Natural killer cell (primary cell): ENCODE measurements around the gene COL25A1. TPM values are rescaled to one million over a fixed set of nuclear protein-coding genes. Genes with fewer than 3 reads are reported as not detected.

Source experiments
- ATAC-seq, 3 donors: fragments of 150-1000 bp in 2 of 3; fragments of 200-7000 bp in 1 of 3; cut with Tn5 transposase; 1 replicate in 1 of 3; 2 replicates in 2 of 3; pipeline ENCODE4 v1.10.0; 2021; ENCODE audit warnings: mild to moderate bottlenecking in 2 of 3, moderate library complexity in 2 of 3
- DNase-seq, 2 donors: peaks; one replicate each; pipeline versions ENCODE4 v3.0.0 to v3.0.0-alpha.2; 2013 to 2021; ENCODE audit warnings: mixed read lengths in 1 of 2
- H3K27ac ChIP-seq: one replicate; pipeline ENCODE4 v1.5.1; 2013; ENCODE audit warnings: mild to moderate bottlenecking, low read length
- H3K27me3 ChIP-seq: one replicate; pipeline ENCODE4 v1.6.1; 2013; ENCODE audit warnings: low read length; ENCODE audit not compliant: control insufficient read depth, insufficient read depth
- H3K36me3 ChIP-seq: one replicate; pipeline ENCODE4 v1.6.1; 2013; ENCODE audit warnings: low read length; ENCODE audit not compliant: control insufficient read depth, insufficient read depth
- H3K4me1 ChIP-seq: one replicate; pipeline ENCODE4 v1.6.1; 2013; ENCODE audit warnings: low read length; ENCODE audit not compliant: control insufficient read depth, insufficient read depth
- H3K4me3 ChIP-seq: one replicate; pipeline ENCODE4 v1.5.1; 2013; ENCODE audit warnings: low read length
- H3K9me3 ChIP-seq: one replicate; pipeline ENCODE4 v1.6.1; 2013; ENCODE audit warnings: low read length; ENCODE audit not compliant: control insufficient read depth, insufficient read depth
- H3K27ac Mint-ChIP-seq, 2 donors: one replicate each; pipeline ENCODE4 v1.8.0; 2022; ENCODE audit warnings: mild to moderate bottlenecking in 2 of 2, mixed read lengths in 2 of 2, moderate library complexity in 1 of 2
- H3K27me3 Mint-ChIP-seq, 2 donors: one replicate each; pipeline ENCODE4 v1.8.0; 2022; ENCODE audit warnings: low read depth in 2 of 2, mixed read lengths in 2 of 2
- H3K36me3 Mint-ChIP-seq: one replicate; pipeline ENCODE4 v1.8.0; 2022; ENCODE audit warnings: mixed read lengths
- H3K4me1 Mint-ChIP-seq, 2 donors: one replicate each; pipeline ENCODE4 v1.8.0; 2022; ENCODE audit warnings: mixed read lengths in 2 of 2
- H3K4me3 Mint-ChIP-seq: one replicate; pipeline ENCODE4 v1.8.0; 2022; ENCODE audit warnings: mild to moderate bottlenecking, moderate library complexity, mixed read lengths
- H3K9me3 Mint-ChIP-seq, 2 donors: one replicate each; pipeline ENCODE4 v1.8.0; 2022; ENCODE audit warnings: mixed read lengths in 2 of 2
- WGBS: methylation state at CpG from one replicate; pipeline ENCODE4 v1.1.7; 2013; ENCODE audit warnings: missing lambda C conversion rate; ENCODE audit not compliant: insufficient coverage; 5-methylcytosine and 5-hydroxymethylcytosine counted together
- intact Hi-C: fragments of 100-400 bp; cut with micrococcal nuclease; formaldehyde crosslinking; loops from one replicate; pipeline ENCODE4 v1.14.2; 2022
- total RNA-seq, 4 donors: library from RNA; stranded (reverse); fragments of 120-200 nt in 1 of 4; gene quantifications; one replicate each; pipeline versions ENCODE4 v1.2.3 to v1.2.4, GENCODE V29; 2013 to 2022
- TF ChIP-seq, protein P1 (sequence below): fragments of 200-600 bp; IDR thresholded peaks from one replicate; pipeline ENCODE4 v1.8.0; 2022; ENCODE audit warnings: antibody characterized with exemption

The COL25A1 gene
- total RNA-seq, 3 donors from 2014 or later (not counting 1 experiment from before 2014, with no cell fraction given), result 0.08 TPM; not detected in 2

DNA sequence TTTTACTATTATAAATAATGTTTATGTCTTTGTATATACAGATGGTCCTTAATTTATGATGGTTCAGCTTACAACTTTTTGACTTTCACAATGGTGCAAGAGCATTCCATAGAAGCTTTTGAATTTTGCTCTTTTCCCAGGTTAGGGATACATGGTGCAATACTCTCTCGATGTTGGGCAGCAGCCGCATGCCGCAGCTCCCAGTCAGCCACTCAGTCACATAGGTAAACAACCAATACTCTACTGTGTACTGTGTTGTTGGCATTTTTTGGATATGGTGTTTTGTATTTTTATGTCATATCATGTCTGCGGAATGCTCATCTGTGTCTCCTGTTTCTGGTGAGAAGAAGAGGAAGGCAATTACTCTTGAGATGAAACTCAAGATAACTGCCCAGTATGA lies 281.6 kb downstream of the COL25A1 start:
- Histone ChIP-seq H3K9me3 (peaks cover 10% of the 10 kb centered on the region), H3K27me3 (no peaks in the 10 kb centered on the region), H3K27ac (no peak overlapping the region), H3K4me1 (no peaks in the 10 kb centered on the region), H3K36me3 (no peaks in the 10 kb centered on the region), H3K4me3 (no peak overlapping the region)
- TF ChIP-seq, protein P1, sequence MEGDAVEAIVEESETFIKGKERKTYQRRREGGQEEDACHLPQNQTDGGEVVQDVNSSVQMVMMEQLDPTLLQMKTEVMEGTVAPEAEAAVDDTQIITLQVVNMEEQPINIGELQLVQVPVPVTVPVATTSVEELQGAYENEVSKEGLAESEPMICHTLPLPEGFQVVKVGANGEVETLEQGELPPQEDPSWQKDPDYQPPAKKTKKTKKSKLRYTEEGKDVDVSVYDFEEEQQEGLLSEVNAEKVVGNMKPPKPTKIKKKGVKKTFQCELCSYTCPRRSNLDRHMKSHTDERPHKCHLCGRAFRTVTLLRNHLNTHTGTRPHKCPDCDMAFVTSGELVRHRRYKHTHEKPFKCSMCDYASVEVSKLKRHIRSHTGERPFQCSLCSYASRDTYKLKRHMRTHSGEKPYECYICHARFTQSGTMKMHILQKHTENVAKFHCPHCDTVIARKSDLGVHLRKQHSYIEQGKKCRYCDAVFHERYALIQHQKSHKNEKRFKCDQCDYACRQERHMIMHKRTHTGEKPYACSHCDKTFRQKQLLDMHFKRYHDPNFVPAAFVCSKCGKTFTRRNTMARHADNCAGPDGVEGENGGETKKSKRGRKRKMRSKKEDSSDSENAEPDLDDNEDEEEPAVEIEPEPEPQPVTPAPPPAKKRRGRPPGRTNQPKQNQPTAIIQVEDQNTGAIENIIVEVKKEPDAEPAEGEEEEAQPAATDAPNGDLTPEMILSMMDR, result no peak
- no peak overlapping the region for H3K27ac Mint-ChIP-seq
- DNase-seq, result no peak
- H3K36me3 Mint-ChIP-seq, result no peaks in the 10 kb centered on the region
- H3K9me3 Mint-ChIP-seq, result peaks cover 8 to 11% of the 10 kb centered on the region in 2 donors
- H3K4me1 Mint-ChIP-seq, result no peaks in the 10 kb centered on the region
- WGBS, result 97% methylated on average over 2 of the region's 4 CpGs
- no peak overlapping the region for H3K4me3 Mint-ChIP-seq
- intact Hi-C loops, result no loop called here
- ATAC-seq, result no peak
- no peaks in the 10 kb centered on the region for H3K27me3 Mint-ChIP-seq

DNA sequence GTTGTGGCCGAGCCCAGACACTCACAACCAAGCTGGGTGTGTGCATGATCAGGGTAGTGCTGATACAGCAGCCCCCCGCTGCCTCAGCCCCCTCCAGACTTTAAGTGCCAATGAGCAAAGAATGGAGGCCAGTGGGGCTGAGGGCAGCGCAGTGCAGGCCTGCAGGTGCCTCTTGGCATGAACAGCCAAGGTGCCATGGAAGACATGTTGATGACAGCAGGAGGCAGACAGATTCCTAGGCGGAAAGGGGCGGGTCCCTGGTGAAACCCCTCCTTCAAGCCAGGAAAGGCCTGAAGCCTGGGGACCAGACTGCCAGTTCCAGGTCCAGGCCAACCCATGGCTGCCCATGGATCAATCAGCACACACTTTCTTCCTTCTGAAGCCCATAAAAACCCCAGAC lies 286.3 kb downstream of the COL25A1 start:
- Histone ChIP-seq H3K36me3 (no peaks in the 10 kb centered on the region), H3K27me3 (no peaks in the 10 kb centered on the region), H3K4me3 (no peak overlapping the region), H3K4me1 (no peaks in the 10 kb centered on the region), H3K27ac (no peak overlapping the region), H3K9me3 (peaks cover 4% of the 10 kb centered on the region)
- H3K27me3 Mint-ChIP-seq, result no peaks in the 10 kb centered on the region
- H3K36me3 Mint-ChIP-seq, result no peaks in the 10 kb centered on the region
- H3K9me3 Mint-ChIP-seq, result peaks cover 2 to 5% of the 10 kb centered on the region in 2 donors
- no peak overlapping the region for H3K4me3 Mint-ChIP-seq
- ATAC-seq (no peak), DNase-seq (no peak)
- intact Hi-C loops, result no loop called here
- TF ChIP-seq, protein P1, result no peak
- no peak overlapping the region for H3K27ac Mint-ChIP-seq
- H3K4me1 Mint-ChIP-seq, result no peaks in the 10 kb centered on the region
- WGBS, result 80% methylated on average over 5 of the region's 5 CpGs

DNA sequence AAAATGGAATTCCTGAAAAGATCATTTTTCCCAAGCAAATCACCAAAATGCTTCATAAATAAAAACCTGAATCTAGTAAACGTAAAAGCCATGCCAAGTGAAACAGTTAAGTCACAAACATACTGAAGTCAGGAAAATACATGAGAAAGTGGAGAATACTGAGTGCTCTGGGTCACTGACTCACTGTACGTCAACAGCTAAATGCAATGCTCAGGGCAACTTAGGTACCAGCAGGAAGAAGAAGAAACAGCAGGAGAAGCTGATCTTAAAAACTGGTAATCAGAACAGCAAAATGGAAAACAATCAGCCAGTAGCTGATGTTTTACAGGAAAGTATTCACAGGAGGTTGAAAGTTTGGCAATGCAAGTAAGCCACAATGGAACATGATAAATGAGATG lies 287.0 kb downstream of the COL25A1 start:
- no peaks in the 10 kb centered on the region for H3K9me3 ChIP-seq
- ATAC-seq (no peak), DNase-seq (no peak)
- H3K4me3 ChIP-seq, result no peak overlapping the region
- H3K27me3 Mint-ChIP-seq, result no peaks in the 10 kb centered on the region
- no peaks in the 10 kb centered on the region for H3K36me3 Mint-ChIP-seq
- H3K27me3 ChIP-seq, result no peaks in the 10 kb centered on the region
- H3K27ac Mint-ChIP-seq, result no peak overlapping the region
- WGBS, result 65% methylated on average over 1 of the region's 2 CpGs
- TF ChIP-seq, protein P1, result no peak
- H3K27ac ChIP-seq, result no peak overlapping the region
- intact Hi-C loops, result no loop called here
- no peak overlapping the region for H3K4me3 Mint-ChIP-seq
- no peaks in the 10 kb centered on the region for H3K36me3 ChIP-seq
- H3K4me1 Mint-ChIP-seq, result no peaks in the 10 kb centered on the region
- peaks cover 0 to 3% of the 10 kb centered on the region in 2 donors for H3K9me3 Mint-ChIP-seq
- no peaks in the 10 kb centered on the region for H3K4me1 ChIP-seq
